Left ventricle myocardium superior (tissue), 1 donor: ENCODE results near the gene NOP14. TPM values are rescaled to one million over a fixed set of nuclear protein-coding genes. Genes with fewer than 3 reads are reported as not detected.
A peak's percentile ranks its signal among the peaks of the same experiment; 100 is the strongest.
"Not testable (repeated sequence)": the region's sequence is repeated elsewhere in the genome, so short reads cannot be mapped to it uniquely, and the experiment has no call there.

Source experiments
- ATAC-seq: fragments of 200-7000 bp; cut with Tn5 transposase; one replicate; pipeline ENCODE4 v1.9.1; 2020; ENCODE audit warnings: mild to moderate bottlenecking, moderate library complexity
- DNase-seq: peaks from one replicate; pipeline ENCODE4 v3.0.0-alpha.2; 2020
- intact Hi-C: fragments of 100-400 bp; cut with micrococcal nuclease; formaldehyde crosslinking; loops from one replicate; pipeline ENCODE4 v1.11.0; 2022
- long read RNA-seq: library from polyadenylated mRNA; unstranded; transcript quantifications from one replicate; pipeline ENCODE4 v2.0.0, GENCODE V29; 2021
- total RNA-seq: library from RNA; stranded (reverse); fragmentation: NEBNext Ultra II Directional; extraction: Animal tissue kit (Norgen Biotek cat#: 25700); gene quantifications from one replicate; pipeline ENCODE4 v1.2.1, GENCODE V29; 2021
- donor health status: DM: no; HTN: yes; CAD: no; lungs with severe emphysema.

Gene NOP14
- total RNA-seq = 19.9 TPM
- long read RNA-seq, transcript NOP14-203 (18 exons, 3,538 nt) = major isoform, 9 of 15 reads
- long read RNA-seq, partial matches to known transcripts = 1 of 15 reads
- long read RNA-seq, other reads (novel, unspliced or antisense) = 5 of 15 reads

- DNase-seq (peak; percentile 99), ATAC-seq (peak; percentile 97)
- intact Hi-C loops = no loop called here
Observed at GRCh38 chr4:2963175-2963965, at the start of gene NOP14, which contains the start of gene GRK4. TSS of gene NOP14 (minus strand) at chr4:2963406. CDS start at chr4:2963319, 87 bp downstream. TSS of gene GRK4 (plus strand) at chr4:2963571. CDS start at chr4:2964071, 500 bp downstream.

DNA sequence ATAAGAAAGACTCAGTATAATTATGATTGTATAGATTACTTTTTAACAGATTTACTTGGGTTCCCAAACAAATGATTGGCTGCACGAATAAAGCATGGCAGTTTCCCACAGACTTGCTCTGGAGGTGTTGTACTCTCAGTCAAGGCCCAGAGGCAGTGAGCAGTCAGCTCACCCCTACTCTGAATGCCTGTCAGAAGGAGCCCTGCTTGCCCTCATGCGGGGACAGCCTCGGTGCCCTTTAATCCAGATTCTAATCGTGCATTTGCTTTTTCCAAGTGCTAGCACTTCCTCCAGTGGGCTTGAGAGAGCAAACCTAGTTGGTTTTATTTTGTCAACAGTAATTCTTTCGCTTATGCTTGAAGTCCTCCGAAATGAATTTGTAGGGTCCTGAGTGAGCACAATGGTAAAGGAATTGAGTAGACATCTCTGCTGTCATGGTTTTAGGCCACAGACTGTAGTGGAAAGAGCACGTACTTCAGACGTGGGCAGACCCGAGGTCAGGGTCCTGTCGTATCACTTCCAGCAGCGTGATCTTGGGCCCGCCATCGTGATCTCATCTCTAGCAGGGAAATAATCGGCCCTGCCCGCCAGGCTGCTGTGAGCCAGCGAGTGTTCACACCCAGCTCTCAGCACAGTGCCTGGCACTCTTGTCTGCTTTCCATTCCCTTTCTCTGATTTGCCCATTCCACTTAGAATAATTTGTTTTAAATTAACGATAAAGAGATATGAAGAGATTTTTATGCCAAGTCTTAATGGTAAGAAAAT is 48.4 kb upstream of the NOP14 start:
- DNase-seq (no peak), ATAC-seq (no peak)
- intact Hi-C loops = no loop called here

GRCh38 chr4:3010998-3011397 is 47.8 kb upstream of the NOP14 start:
- intact Hi-C loops = no loop called here
- DNase-seq = no peak
- ATAC-seq = no peak

GRCh38 chr4:3010577-3010976 is 47.4 kb upstream of the NOP14 start:
- DNase-seq (no peak), ATAC-seq (no peak)
- intact Hi-C loops = no loop called here

DNA sequence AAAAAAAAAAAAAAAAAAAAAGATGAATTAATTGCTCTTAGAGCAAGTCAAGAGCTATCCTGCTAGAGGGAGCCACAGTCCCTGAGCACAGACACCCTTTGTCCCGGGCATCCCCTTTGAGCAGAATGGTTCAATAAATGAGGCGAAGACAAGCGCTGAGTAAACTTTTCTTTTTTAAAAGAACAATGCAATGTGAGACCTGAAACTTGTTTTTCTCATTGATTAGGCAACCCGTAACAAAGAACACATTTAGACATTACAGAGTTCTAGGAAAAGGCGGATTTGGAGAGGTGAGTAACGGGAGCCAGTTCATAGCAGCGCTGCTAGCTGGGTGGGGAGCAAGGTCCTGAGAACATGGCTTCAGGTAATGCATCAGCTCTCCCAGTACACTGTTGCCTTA is 46.2 kb upstream of the NOP14 start:
- intact Hi-C loops = no loop called here
- DNase-seq = no peak
- ATAC-seq = no peak

- ATAC-seq (no peak), DNase-seq (no peak)
- intact Hi-C loops = no loop called here
Observed at GRCh38 chr4:3007724-3008123, 44.5 kb upstream of the NOP14 start.

DNA sequence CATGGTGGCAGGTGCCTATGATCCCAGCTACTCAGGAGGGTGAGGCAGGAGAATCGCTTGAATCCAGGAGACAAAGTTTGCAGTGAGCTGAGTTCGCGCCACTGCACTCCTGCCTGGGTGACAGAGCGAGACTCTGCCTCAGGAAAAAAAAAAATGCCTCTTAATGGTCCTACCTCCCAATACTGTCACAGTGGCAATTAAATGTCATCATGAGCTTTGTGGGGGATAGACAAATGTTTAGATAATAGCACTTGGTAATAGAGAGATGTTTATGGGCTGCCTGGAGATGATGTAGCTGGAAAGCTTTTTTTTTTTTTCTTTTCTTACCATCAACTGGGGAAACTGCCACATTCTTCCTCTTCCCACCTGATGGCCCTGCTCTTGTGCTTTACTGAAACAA is 33.2 kb upstream of the NOP14 start:
- intact Hi-C loops = no loop called here
- DNase-seq = no peak
- ATAC-seq = no peak

DNA sequence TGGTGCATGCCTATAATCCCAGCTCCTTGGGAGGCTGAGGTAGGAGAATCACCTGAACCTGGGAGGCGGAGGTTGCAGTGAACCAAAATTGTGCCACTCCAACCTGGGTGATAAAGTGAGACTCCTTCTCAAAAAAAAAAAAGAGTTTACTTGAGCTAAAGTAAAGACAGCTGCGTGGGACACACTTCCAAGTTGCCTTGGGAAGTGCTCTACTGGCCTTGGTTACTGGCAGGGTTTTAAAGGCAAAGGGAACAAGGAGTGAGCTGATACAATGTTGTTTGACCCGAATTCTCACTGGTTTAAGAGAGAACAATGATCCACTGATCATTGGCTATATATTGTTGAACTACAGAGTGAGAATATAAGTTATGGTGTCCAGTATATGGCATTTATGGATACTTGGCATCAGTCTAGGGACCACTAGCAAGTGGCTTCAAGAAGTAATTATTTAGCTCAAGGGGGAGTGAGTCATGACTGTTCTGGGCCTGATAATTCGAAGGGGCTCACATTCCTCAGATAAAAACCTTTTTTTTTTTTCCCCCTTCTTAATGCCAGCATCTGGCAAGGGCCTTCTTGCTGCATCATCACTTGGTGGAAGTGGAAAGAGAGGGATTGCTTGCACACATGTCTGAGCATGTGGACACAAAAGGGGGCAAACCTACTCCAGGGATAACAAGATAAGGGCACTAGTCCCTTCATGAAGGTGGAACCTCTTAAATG is 32.5 kb upstream of the NOP14 start:
- ATAC-seq (no peak), DNase-seq (no peak)
- intact Hi-C loops = no loop called here

DNA sequence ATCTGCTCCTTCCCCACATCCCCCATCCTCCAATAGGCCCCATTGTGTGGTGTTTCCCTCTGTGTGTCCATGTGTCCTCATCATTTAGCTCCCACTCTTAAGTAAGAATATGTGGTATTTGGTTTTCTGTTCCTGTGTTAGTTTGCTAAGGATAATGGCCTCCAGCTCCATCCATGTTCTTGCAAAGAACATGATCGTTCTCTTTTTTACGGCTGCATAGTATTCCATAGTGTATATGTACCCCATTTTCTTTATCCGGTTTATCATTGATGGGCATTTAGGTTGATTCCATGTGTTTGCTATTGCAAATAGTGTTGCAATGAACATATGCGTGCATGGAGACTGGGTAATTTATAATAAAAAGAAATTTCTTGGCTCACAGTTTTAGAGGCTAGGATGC is 31.7 kb upstream of the NOP14 start:
- intact Hi-C loops = no loop called here
- ATAC-seq = no peak
- no peak for DNase-seq

DNA sequence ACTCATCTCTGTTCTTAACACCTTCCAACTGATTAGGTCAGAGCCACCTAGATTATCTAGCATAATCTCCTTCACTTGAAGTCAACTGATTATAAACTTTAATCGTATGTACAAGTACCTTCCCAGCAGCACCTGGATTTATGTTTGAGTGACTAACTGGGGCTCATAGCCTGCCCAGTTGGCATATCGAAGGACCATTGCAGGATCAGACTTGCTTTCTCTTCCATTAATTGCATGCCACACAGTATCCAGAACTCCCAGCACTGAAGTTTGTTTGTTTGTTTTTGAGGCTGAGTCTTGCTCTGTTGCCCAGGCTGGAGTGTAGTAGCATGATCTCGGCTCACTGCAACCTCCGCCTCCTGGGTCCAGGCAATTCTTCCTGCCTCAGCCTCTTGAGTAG is 28.0 kb upstream of the NOP14 start:
- ATAC-seq (no peak), DNase-seq (no peak)
- intact Hi-C loops = no loop called here

DNA sequence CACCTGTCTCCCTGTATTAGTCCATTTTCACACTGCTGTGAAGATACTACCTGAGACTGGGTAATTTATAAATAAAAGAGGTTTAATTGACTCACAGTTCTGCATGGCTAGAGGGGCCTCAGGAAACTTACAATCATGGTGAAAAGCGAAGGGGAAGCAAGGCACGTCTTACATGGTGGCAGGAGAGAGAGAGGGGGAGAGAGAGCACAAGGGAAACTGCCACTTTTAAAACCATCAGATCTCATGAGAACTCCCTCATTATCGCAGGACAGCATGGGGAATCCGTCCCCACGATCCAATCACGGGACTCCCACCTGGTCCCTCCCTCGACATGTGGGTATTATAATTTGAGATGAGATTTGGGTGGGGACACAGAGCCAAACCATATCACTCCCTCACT is 20.5 kb upstream of the NOP14 start:
- intact Hi-C loops, DNase-seq, ATAC-seq: not testable (repeated sequence)

- ATAC-seq = no peak
- intact Hi-C loops = no loop called here
Observed at GRCh38 chr4:2982012-2982411, 18.8 kb upstream of the NOP14 start.

DNA sequence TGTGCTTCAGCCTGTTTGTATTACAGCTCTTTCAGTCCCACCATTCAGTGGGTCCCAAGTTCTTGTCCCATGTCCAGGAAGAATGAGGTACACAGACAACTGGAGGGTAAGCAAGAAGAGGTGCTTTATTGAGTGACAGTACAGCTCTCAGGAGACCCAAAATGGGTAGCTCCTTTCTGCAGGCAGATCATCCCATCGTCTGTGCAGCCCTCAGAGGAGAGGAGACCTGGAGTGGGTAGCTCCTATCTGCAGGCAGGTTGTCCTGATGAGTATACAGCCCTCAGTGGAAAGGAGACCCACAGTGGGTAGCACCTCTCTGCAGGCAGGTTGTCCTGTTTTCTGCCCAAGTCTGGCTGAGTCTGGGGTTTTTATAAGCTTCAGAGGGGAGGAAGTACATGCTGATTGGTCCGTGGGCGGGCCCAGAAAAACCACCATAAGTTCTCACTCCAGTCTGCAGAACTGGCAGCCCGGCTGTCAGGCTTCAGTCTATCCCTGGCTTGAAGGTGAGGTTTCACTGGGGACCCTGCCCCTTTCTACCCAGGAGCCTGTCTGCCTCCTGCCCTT is 18.1 kb upstream of the NOP14 start:
- DNase-seq = no peak
- no peak for ATAC-seq
- intact Hi-C loops = no loop called here

More at GRCh38 chr4:2982012-2982411, 18.8 kb upstream of the NOP14 start:
- no peak for DNase-seq

DNA sequence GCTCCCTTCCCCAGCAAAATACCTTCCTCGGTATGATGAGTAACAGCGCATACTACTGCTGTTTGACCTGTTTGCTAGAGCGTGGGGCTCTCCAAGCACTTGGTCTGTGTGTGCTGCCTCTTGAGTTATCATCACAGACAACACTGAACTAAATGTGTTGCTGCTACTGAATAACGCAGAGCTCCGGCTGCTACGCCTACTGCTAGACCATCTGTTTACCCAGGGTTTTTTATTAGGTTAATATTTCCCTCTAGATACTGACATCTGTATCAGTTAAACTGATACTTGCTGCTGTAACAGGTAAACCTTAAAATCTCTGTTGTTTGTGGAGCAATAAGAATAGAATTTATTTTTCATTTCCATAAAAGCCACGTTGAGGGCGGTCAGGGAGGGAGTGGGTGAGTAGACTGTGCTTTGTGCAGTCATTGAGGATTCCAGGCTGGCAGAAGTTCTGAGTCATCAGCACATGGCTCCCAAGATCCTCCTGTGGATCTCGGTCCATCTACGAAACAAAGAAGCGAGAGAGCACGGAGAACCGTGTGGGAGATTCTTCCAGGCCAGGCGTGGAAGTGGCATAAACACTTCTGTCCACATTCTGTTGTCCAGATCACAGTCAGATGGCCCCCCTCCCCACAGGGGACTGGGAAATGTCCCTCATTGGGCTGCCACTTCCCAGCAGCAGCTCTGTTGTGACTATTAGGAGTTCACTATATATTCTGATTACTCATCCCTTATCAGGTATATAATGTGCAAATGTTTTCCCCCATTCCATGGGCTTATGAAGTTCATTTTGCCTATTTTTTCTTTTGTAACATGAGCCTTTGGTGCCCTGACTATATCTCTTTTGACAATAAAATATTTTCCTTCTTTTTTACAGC is 14.2 kb upstream of the NOP14 start:
- DNase-seq (no peak), ATAC-seq (peak; percentile 76)
- intact Hi-C loops = loop anchor here (10.0 kb wide), 1 partner anchor 57 kb away; no protein-coding TSS in a partner anchor

DNA sequence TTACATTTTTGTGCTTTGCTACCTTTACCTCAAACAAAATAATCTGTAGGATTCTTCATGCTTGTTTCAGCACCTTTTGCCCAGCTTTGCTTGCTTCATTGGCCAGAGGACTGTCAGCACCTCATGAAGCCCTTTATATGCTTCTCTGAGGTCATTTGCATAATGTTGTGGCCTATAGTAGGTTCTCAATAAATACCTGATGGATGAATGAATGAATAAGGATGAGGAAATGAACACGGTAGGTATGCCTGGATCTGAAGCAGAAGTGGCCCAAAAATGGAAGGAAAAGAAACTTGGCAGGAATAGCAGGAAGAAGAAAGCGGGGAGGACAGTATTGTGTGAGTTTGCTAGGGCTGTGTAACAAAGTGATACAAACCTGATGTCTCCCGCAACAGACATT is 8.1 kb upstream of the NOP14 start:
- ATAC-seq (no peak), DNase-seq (no peak)
- intact Hi-C loops = loop anchor here (10.0 kb wide), 1 partner anchor 64 kb away; no protein-coding TSS in a partner anchor

- no peak for DNase-seq
- intact Hi-C loops = no loop called here
Observed at GRCh38 chr4:2968381-2968780, 5.2 kb upstream of the NOP14 start.

DNA sequence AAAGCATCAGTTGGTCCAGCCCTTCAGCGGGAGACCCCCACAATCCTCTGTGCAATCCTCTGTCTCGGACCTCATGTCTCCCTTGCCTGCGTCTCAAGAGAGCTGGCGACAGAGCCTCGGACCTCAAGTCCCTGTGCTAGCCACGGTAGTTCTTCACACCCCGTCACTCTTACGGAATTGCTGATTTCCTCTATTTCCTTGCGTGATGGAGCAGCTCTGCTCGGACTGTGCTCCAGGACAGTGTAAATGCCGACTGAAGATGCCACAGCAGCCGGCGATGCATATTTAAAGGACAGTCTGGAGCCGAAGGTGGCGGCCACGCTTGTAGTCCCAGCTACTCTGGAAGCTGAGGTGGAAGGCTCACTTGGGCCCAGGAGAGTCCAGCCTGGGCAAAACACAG is 2.1 kb upstream of the NOP14 start:
- ATAC-seq = no peak
- DNase-seq = no peak
- intact Hi-C loops = no loop called here

More at GRCh38 chr4:2968381-2968780, 5.2 kb upstream of the NOP14 start:
- no peak for ATAC-seq

DNA sequence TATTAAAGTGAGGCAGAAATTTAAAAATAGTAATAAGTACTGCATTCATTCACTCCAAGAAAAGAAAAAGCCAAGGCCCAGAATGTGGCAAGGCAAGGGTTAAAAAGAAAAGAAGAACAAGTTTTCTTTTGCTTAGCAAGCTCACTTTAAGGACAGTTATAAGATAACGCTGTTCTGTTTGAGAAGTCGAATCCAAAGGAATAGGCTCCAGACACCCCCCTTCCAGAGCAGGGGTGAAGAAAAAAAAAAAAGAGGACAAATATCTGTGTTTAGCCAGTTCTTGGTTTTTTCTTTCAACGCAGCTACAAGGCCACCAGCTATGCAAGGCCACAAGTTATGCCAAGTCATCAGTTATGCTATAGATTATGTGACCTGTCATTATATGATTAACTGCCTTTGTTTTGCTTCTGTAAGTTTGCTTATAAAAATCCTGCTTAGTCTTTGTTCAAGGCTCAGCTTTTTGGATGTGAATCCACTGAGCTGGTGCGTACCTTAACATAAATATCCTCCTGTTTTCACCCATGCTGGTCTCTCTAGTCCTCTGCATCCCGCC is 1.6 kb upstream of the NOP14 start:
- intact Hi-C loops = no loop called here
- ATAC-seq (no peak), DNase-seq (no peak)
